Type B pancreatic cell (in vitro differentiated cells): ENCODE results near the gene RPL4. TPM values are rescaled to one million over a fixed set of nuclear protein-coding genes. Genes with fewer than 3 reads are reported as not detected.
A peak's percentile ranks its signal among the peaks of the same experiment; 100 is the strongest.

Experiments used
- DNase-seq: peaks from one replicate; pipeline ENCODE4 v3.0.0; 2021; ENCODE audit warnings: mixed read lengths; ENCODE audit not compliant: unreplicated experiment; ENCODE audit errors: extremely low spot score
- H3K27ac Mint-ChIP-seq: 2 replicates; pipeline ENCODE4 v1.8.0; 2021; ENCODE audit warnings: mild to moderate bottlenecking, mixed read lengths
- H3K27me3 Mint-ChIP-seq: 2 replicates; pipeline ENCODE4 v1.8.0; 2021; ENCODE audit warnings: mixed read lengths
- H3K36me3 Mint-ChIP-seq: 2 replicates; pipeline ENCODE4 v1.8.0; 2021; ENCODE audit warnings: mixed read lengths
- H3K4me1 Mint-ChIP-seq: one replicate; pipeline ENCODE4 v1.8.0; 2021; ENCODE audit warnings: mixed read lengths; ENCODE audit not compliant: unreplicated experiment
- H3K4me3 Mint-ChIP-seq: 2 replicates; pipeline ENCODE4 v1.8.0; 2021; ENCODE audit warnings: mild to moderate bottlenecking, mixed read lengths
- H3K9me3 Mint-ChIP-seq: 2 replicates; pipeline ENCODE4 v1.8.0; 2021; ENCODE audit warnings: mixed read lengths
- total RNA-seq: library from RNA; stranded (reverse); gene quantifications from 2 replicates; pipeline ENCODE4 v1.2.1, GENCODE V29; 2021; ENCODE audit warnings: low replicate concordance
- TF ChIP-seq, protein P1 (sequence below): fragments of 200-600 bp; sonication (generic); conservative IDR thresholded peaks from 2 replicates; pipeline ENCODE4 v1.5.0; 2021; ENCODE audit warnings: antibody characterized with exemption, mild to moderate bottlenecking

RPL4 gene
- total RNA-seq, 1 donor from 2014 or later: 3,234 TPM

DNA sequence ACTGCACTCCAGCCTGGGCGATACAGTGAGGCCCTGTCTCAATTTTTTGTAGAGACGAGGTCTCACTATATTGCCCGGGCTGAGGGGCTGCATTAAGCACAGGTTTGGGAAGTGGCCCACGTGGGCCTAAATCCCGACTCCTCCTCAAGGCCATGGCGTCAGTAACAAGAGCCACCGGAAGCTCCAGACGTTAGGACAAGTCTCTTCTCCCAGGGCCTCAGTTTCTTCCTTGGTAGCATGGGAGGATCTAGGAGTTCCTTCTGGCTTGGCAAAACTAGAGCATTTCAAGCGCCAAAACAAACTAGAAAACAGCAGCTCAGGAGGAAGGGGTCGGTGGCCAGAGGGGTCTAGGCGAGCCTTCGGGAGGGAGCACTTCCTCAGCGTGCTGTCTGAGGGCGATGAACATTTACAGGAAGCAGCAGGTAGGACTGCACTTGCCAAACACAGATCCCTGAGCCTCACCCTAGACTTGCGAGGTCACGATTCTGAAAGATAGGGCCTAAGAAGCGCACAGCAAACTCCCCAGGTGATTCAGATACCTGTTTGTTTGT, 7.6 kb downstream of the RPL4 start:
- TF ChIP-seq, protein P1, sequence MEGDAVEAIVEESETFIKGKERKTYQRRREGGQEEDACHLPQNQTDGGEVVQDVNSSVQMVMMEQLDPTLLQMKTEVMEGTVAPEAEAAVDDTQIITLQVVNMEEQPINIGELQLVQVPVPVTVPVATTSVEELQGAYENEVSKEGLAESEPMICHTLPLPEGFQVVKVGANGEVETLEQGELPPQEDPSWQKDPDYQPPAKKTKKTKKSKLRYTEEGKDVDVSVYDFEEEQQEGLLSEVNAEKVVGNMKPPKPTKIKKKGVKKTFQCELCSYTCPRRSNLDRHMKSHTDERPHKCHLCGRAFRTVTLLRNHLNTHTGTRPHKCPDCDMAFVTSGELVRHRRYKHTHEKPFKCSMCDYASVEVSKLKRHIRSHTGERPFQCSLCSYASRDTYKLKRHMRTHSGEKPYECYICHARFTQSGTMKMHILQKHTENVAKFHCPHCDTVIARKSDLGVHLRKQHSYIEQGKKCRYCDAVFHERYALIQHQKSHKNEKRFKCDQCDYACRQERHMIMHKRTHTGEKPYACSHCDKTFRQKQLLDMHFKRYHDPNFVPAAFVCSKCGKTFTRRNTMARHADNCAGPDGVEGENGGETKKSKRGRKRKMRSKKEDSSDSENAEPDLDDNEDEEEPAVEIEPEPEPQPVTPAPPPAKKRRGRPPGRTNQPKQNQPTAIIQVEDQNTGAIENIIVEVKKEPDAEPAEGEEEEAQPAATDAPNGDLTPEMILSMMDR: no peak
- peak; percentile 57 for DNase-seq
- H3K4me3 Mint-ChIP-seq: peak overlapping the region; percentile 96
- peaks cover 18% of the 10 kb centered on the region for H3K4me1 Mint-ChIP-seq
- peak overlapping the region; percentile 95 for H3K27ac Mint-ChIP-seq
- H3K9me3 Mint-ChIP-seq: no peaks in the 10 kb centered on the region
- H3K27me3 Mint-ChIP-seq: no peaks in the 10 kb centered on the region
- peaks cover 40% of the 10 kb centered on the region for H3K36me3 Mint-ChIP-seq

DNA sequence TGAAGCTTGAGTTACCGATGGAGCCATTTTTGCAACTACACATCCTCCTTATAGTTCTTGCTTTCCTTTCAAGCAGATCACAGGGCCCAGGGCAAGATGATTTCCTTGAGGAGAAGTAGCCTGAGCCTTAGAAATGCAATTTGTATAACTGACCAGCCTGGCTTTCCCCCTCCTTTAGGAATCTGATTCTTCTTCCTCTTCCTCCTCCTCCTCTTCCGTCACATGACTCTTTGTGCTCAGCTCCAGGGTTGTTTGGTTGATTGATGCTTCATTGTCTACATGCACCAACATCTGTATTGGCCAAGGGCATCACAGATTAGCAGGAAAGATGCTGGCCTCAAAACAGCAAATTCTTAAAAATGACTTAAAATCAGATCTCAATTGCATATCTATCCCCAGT, 10.4 kb downstream of the RPL4 start:
- DNase-seq: peak; percentile 2
- H3K27me3 Mint-ChIP-seq: no peaks in the 10 kb centered on the region
- TF ChIP-seq, protein P1: no peak
- no peaks in the 10 kb centered on the region for H3K9me3 Mint-ChIP-seq
- H3K4me3 Mint-ChIP-seq: no peak overlapping the region
- peaks cover 13% of the 10 kb centered on the region for H3K4me1 Mint-ChIP-seq
- peaks cover 29% of the 10 kb centered on the region for H3K36me3 Mint-ChIP-seq
- no peak overlapping the region for H3K27ac Mint-ChIP-seq

DNA sequence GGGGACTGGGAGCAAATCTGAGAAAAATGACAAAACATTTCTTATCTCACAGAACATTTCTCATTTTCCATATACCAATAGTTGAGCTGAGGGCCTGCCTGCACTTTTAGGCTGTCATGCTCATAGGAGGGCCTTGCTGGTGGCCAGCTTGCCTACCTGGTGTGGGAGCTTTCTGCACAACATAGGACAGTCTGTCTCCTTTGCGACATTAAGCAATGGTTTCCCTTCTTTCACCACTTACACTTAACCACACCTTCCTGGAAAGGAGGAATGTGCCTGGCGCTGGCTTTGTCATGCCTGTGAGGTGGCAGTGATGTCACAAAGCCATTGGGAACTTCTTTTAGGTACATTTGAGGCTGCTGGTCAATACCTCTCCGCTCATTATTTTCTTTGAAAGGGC, 12.8 kb downstream of the RPL4 start:
- DNase-seq: no peak
- Mint-ChIP-seq H3K27ac (no peak overlapping the region), H3K36me3 (peaks cover 19% of the 10 kb centered on the region), H3K9me3 (no peaks in the 10 kb centered on the region), H3K4me3 (no peak overlapping the region), H3K27me3 (no peaks in the 10 kb centered on the region), H3K4me1 (no peaks in the 10 kb centered on the region)
- TF ChIP-seq, protein P1: no peak

DNA sequence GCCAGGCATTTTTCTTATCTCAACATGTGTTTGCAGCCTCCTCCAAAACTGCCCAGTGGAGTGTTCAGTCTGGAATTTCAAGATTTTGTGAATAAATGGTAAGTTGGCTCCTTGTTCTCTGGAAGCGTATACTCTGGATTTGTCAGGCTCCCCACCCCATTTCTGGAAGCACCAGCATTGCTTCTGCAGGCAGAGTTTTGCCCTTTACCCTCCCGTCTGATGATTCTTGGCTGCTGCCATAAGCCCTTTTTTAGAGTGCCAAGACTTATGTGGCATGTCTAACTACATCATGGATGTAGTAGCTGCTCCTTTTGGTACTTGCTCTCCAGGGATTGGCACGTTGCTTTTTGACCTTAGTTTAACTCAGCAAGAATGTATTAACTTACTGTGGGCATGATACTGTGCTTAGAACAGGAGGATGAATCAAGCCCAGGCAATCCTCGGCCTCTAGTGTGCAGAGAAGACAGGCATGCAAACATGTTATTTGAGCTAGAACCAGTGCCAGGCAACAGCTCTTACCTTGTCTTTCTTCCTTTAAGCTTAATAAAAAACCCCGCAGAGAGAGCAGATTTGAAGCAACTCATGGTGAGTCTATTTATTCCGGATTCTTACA, 15.4 kb downstream of the RPL4 start:
- H3K36me3 Mint-ChIP-seq: peaks cover 10% of the 10 kb centered on the region
- TF ChIP-seq, protein P1: no peak

DNA sequence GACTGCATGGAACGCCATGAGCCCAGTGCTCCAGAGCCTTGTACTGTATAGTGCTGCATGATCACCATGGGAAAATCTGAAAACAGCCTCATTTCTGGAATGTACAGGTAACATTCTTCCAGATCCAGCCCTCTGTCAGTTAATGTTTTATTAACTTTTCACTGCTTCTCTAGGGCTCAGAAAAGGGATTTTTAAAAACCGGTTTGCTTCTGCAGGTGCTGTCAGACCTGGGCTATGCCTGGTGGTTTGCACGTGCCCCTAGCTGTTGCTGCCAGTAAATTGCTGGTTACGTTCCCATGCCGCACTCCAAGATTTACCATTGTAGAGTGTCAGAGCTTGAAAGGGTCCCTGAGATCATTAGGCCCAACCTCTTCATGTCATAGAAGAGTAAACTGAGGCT, 16.1 kb downstream of the RPL4 start:
- no peak for DNase-seq
- H3K4me3 Mint-ChIP-seq: no peak overlapping the region
- H3K9me3 Mint-ChIP-seq: no peaks in the 10 kb centered on the region
- H3K4me1 Mint-ChIP-seq: no peaks in the 10 kb centered on the region
- H3K27ac Mint-ChIP-seq: no peak overlapping the region
- TF ChIP-seq, protein P1: no peak
- H3K36me3 Mint-ChIP-seq: peaks cover 6% of the 10 kb centered on the region
- H3K27me3 Mint-ChIP-seq: no peaks in the 10 kb centered on the region

More for the DNA sequence above, 15.4 kb downstream of the RPL4 start:
- Mint-ChIP-seq H3K9me3 (no peaks in the 10 kb centered on the region), H3K4me3 (no peak overlapping the region), H3K4me1 (no peaks in the 10 kb centered on the region), H3K27ac (no peak overlapping the region), H3K27me3 (no peaks in the 10 kb centered on the region)
- no peak for DNase-seq
